ENCODE measurements around the gene PSD. TPM values are rescaled to one million over a fixed set of nuclear protein-coding genes. Genes with fewer than 3 reads are reported as not detected.

The PSD gene
- total RNA-seq, 6 experiments from 2014 or later, result 0.37 to 1.4 (median 0.69) TPM

DNA sequence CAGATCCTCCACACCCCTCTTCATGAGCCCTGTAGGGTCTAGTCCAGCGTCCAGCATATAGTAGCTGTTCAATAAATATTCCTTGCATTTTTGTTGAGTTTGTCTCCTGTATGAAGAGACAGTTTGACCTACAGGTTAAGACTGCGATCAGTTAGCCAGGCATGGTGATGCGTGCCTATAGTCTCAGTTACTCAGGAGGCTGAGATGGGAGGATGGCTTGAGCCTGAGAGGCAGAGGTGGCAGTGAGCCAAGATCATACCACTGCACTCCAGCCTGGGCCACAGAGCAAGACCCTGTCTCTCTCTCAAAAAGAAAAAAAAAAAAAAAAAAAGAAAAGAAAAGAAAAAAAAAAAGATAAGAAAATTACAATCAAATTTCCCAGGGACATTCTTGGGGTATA lies 18.9 kb upstream of the PSD start:
- Mint-ChIP-seq H3K27me3 (ENCODE audit: insufficient read depth) (peaks cover 6% of the 10 kb centered on the region), H3K4me1 (ENCODE audit: low read depth) (peaks cover 24% of the 10 kb centered on the region), H3K9me3 (no peaks in the 10 kb centered on the region), H3K36me3 (ENCODE audit: low read depth) (no peaks in the 10 kb centered on the region), H3K4me3 (no peak overlapping the region), H3K27ac (no peak overlapping the region)
- no peak for DNase-seq
- TF ChIP-seq, protein P1, sequence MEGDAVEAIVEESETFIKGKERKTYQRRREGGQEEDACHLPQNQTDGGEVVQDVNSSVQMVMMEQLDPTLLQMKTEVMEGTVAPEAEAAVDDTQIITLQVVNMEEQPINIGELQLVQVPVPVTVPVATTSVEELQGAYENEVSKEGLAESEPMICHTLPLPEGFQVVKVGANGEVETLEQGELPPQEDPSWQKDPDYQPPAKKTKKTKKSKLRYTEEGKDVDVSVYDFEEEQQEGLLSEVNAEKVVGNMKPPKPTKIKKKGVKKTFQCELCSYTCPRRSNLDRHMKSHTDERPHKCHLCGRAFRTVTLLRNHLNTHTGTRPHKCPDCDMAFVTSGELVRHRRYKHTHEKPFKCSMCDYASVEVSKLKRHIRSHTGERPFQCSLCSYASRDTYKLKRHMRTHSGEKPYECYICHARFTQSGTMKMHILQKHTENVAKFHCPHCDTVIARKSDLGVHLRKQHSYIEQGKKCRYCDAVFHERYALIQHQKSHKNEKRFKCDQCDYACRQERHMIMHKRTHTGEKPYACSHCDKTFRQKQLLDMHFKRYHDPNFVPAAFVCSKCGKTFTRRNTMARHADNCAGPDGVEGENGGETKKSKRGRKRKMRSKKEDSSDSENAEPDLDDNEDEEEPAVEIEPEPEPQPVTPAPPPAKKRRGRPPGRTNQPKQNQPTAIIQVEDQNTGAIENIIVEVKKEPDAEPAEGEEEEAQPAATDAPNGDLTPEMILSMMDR (IDR thresholded peaks at IDR 0.05), result no peak

DNA sequence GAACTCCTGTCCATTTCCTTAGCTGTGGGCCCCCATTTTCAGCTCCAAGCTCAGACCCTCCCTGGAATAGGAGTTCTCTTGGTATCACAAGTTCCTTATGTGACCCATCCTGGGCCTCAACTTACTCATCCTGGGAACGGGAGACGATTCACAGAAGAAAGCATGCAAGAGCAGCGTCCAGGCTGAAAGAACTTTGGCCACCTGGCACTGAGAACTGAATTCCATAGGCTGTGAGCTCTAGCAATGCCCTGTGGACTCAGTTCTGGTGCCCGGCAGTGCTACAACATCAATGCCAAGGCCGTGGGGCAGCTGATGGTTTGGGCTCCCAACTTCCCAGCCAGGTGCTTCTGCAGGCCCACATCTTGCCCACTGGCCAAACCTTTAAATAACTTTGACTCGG lies 17.7 kb upstream of the PSD start:
- H3K9me3 Mint-ChIP-seq, result no peaks in the 10 kb centered on the region
- H3K4me1 Mint-ChIP-seq (ENCODE audit: low read depth), result peaks cover 30% of the 10 kb centered on the region
- TF ChIP-seq, protein P1 (IDR thresholded peaks at IDR 0.05), result no peak
- H3K36me3 Mint-ChIP-seq (ENCODE audit: low read depth), result no peaks in the 10 kb centered on the region
- no peak for DNase-seq
- H3K27me3 Mint-ChIP-seq (ENCODE audit: insufficient read depth), result peaks cover 2% of the 10 kb centered on the region; the same call in 1 of the 2 replicates
- H3K4me3 Mint-ChIP-seq, result peak overlapping the region; percentile 67; the same call in 1 of the 2 replicates
- no peak overlapping the region for H3K27ac Mint-ChIP-seq

DNA sequence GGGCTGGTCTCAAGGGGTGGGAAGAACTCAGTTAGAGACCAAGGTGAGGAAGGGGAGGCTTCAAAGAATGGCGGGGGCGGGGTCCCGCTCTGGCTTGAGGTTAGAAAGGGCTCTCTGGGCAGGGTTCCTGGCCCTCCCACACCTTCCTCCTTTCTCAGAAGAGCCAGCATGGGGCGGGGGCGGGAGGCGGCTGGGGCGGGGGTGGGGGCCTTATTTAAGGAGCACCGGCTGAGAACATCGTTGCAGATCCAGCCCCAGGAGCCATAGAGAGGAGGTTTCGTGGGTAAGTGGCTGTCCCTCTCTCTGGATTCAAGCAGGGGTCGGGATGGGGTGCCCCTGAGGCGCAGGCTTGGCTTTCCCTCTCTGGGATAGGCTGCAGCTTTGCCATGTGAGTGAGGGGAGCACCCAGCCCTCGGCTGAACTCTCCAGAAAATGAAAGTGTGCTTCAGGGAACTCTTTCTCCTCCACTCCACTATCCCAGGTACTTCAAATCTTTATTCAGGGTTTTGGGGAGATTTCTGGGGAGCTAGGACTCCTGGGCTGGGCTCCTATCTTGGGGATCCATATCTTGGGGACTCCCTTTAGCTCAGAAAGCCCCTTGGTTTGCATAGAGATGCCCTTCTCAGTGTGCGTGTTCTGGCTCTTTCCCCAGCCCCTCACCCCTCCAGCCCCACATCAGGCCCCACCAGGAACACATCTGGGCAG lies 17.1 kb upstream of the PSD start:
- Mint-ChIP-seq H3K27me3 (ENCODE audit: insufficient read depth) (peaks cover 2% of the 10 kb centered on the region; the same call in 1 of the 2 replicates), H3K4me1 (ENCODE audit: low read depth) (peaks cover 31% of the 10 kb centered on the region), H3K9me3 (no peaks in the 10 kb centered on the region), H3K4me3 (peak overlapping the region; percentile 67), H3K36me3 (ENCODE audit: low read depth) (no peaks in the 10 kb centered on the region), H3K27ac (no peak overlapping the region)
- TF ChIP-seq, protein P1 (IDR thresholded peaks at IDR 0.05), result no peak
- DNase-seq, result no peak

DNA sequence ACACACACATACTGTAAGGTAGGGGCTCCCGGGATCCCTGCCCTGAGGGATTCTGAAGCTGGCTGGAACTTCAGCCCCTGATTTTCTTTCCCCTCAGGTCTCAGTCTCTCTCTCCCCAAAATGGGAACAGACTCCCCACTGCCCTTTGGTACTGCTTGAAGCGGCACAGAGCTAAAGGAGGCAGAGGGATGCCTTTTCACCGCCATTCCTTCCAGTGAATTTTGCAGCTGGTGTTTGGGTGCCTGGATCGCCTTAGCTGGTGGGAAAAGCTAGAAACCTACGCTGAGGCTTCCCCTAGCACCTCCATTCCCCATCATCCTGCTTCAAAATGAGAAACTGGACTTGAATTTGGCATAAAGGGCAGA lies 16.5 kb upstream of the PSD start:
- H3K4me3 Mint-ChIP-seq, result peak overlapping the region; percentile 67; the same call in 1 of the 2 replicates
- peak overlapping the region; percentile 0; the same call in 1 of the 2 replicates for H3K27ac Mint-ChIP-seq
- peaks cover 31% of the 10 kb centered on the region for H3K4me1 Mint-ChIP-seq (ENCODE audit: low read depth)
- no peaks in the 10 kb centered on the region for H3K36me3 Mint-ChIP-seq (ENCODE audit: low read depth)
- peaks cover 2% of the 10 kb centered on the region; the same call in 1 of the 2 replicates for H3K27me3 Mint-ChIP-seq (ENCODE audit: insufficient read depth)
- no peaks in the 10 kb centered on the region for H3K9me3 Mint-ChIP-seq
- no peak for DNase-seq
- TF ChIP-seq, protein P1 (IDR thresholded peaks at IDR 0.05), result no peak

DNA sequence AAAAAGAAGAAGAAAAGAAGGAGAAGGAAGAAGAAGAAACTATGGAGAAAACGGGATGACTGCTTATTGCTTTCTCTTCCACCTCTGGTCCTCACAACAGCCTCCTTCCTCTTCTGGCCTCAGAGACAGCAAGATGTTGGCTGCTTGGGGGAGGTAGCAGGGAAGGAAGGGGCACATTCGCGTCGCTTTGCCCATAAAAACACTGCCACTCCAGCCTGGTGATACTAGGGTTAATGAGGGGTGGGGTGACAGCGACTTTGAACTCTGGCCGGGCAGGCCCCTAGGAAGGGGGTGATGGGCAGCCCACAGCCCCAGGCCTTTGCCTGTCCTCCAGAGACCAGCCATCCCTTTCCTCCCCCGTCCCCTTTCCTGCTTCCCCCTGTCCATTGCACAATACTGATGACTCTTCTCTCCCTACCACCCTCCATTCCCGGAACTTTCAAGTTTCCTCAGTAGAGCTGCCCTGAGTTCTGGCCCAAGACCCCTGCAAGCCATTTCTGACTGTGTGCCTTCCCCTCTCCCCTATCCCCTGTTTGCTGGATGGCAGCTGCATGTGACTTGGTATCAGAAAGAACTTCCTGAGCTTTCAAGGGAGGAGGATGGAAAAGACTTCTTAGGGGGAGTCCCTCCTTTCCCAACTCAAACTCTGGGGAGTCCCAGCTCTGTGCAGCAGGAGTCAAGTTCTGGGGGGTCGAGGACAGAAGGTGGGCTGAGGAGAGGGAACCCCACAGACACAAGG lies 16.0 kb upstream of the PSD start:
- Mint-ChIP-seq H3K9me3 (no peaks in the 10 kb centered on the region), H3K4me1 (ENCODE audit: low read depth) (peaks cover 31% of the 10 kb centered on the region), H3K36me3 (ENCODE audit: low read depth) (no peaks in the 10 kb centered on the region), H3K4me3 (no peak overlapping the region; the same call in 1 of the 2 replicates), H3K27ac (peak overlapping the region; percentile 0; the same call in 1 of the 2 replicates), H3K27me3 (ENCODE audit: insufficient read depth) (peaks cover 2% of the 10 kb centered on the region; the same call in 1 of the 2 replicates)
- TF ChIP-seq, protein P1 (IDR thresholded peaks at IDR 0.05), result no peak
- DNase-seq, result no peak
